ENCODE results near the gene AADAC.

DNA sequence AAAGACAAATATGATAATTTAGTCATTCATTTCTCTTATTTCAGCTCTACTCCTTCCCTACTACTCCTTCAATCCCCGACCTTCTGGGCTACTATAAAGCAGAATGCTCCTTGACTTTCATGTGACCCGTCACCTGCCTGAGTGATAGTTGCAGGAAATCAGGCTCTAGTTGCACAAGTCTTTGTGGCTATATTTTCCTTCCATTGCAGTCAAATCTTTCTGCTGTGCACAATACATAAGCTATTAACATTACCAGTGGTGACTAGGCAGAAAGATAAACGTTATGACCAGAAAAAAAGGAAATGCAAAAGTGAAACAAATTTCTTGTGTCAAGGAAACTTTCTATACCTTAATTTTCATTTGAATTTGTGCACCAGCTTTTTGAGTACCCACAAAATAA lies 61.8 kb downstream of the AADAC start:
- TF ChIP-seq POLR2AphosphoS5 (IDR thresholded peaks at IDR 0.05), result no peak
- no peak for TF ChIP-seq POLR2A (IDR thresholded peaks at IDR 0.05; ENCODE audit: low read depth)
